ENCODE measurements around the gene PTP4A2. TPM values are rescaled to one million over a fixed set of nuclear protein-coding genes. Genes with fewer than 3 reads are reported as not detected.

The PTP4A2 gene
- total RNA-seq, 1 experiment from 2014 or later: 502 TPM

Other genes starting within 250 kb of the PTP4A2 start
- 5.6 and 6.7 TPM in 2 replicates for gene COL16A1, start 234.4 kb downstream of the PTP4A2 start, total RNA-seq (2014; rRNA removed; shearing (Covaris generic))
- 4.2 and 4.4 TPM in 2 replicates for gene ADGRB2, start 174.0 kb downstream of the PTP4A2 start, total RNA-seq (2014; rRNA removed; shearing (Covaris generic))
- gene SPOCD1, start 122.3 kb downstream of the PTP4A2 start, total RNA-seq (2014; rRNA removed; shearing (Covaris generic)): 1.4 and 1.5 TPM in 2 replicates
- 38.7 and 46.9 TPM in 2 replicates for gene KHDRBS1, start 75.5 kb upstream of the PTP4A2 start, total RNA-seq (2014; rRNA removed; shearing (Covaris generic))
- 2.6 and 3.3 TPM in 2 replicates for gene TMEM39B, start 134.6 kb upstream of the PTP4A2 start, total RNA-seq (2014; rRNA removed; shearing (Covaris generic))
- gene KPNA6, start 169.7 kb upstream of the PTP4A2 start, total RNA-seq (2014; rRNA removed; shearing (Covaris generic)): 33.8 and 34.1 TPM in 2 replicates
- gene TXLNA, start 241.3 kb upstream of the PTP4A2 start, total RNA-seq (2014; rRNA removed; shearing (Covaris generic)): 65.6 and 65.8 TPM in 2 replicates